Spleen (tissue), 7 donors: ENCODE measurements around the gene NEDD4L.

Experiments used
- POLR2A ChIP-seq, 3 donors: fragments of 450-650 bp; IDR thresholded peaks; one replicate each; pipeline ENCODE4 v1.5.1; 2017; ENCODE audit warnings: antibody characterized with exemption in 3 of 3, mild to moderate bottlenecking in 1 of 3
- POLR2AphosphoS5 ChIP-seq, 3 donors: sonication (generic); formaldehyde crosslinking; IDR thresholded peaks; one replicate each; pipeline ENCODE4 v1.5.1; 2017; ENCODE audit warnings: antibody characterized with exemption in 3 of 3
- TF ChIP-seq, protein P1 (sequence below), 11 experiments: fragments of 200-600 bp in 7 of 11; fragments of 450-650 bp in 4 of 11; sonication (generic) in 4 of 11; IDR thresholded peaks in 8 of 11; conservative IDR thresholded peaks in 3 of 11; 1 replicate in 7 of 11; 2 replicates in 4 of 11; pipeline versions ENCODE4 v1.4.0 to v1.8.0; 2016 to 2021; ENCODE audit warnings: antibody characterized with exemption in 11 of 11, inconsistent platforms in 4 of 11, mild to moderate bottlenecking in 1 of 11
- donor health status: DM: no; HTN: no; CAD: no; lungs with moderate emphysema.
- donor health status: DM: no; HTN: no; CAD: no.
- donor health status: DM: no; HTN: no; CAD: no.

DNA sequence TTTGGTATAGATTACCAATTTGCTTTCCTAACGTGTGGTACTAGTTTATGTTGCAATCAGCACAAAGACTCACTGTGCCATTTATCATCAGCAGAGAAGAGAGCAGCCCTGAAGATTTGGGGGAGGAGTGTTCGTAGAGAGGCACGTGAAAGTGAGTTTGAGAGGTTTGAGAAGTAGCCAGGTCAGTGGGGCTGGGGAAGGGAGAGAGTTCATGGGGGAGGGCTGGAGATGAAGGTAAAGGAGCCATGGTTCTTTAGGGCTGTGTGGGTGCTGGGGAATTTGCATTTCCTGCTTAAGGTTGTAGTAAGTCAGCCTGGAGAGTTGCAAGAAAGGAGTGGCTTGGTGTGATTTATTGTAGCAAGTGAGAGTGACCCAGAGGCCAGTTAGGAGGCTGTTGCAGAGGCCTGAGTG is 172.1 kb downstream of the NEDD4L start:
- TF ChIP-seq POLR2A (IDR thresholded peaks at IDR 0.05) (no peak), POLR2AphosphoS5 (IDR thresholded peaks at IDR 0.05) (no peak)
- TF ChIP-seq, protein P1, sequence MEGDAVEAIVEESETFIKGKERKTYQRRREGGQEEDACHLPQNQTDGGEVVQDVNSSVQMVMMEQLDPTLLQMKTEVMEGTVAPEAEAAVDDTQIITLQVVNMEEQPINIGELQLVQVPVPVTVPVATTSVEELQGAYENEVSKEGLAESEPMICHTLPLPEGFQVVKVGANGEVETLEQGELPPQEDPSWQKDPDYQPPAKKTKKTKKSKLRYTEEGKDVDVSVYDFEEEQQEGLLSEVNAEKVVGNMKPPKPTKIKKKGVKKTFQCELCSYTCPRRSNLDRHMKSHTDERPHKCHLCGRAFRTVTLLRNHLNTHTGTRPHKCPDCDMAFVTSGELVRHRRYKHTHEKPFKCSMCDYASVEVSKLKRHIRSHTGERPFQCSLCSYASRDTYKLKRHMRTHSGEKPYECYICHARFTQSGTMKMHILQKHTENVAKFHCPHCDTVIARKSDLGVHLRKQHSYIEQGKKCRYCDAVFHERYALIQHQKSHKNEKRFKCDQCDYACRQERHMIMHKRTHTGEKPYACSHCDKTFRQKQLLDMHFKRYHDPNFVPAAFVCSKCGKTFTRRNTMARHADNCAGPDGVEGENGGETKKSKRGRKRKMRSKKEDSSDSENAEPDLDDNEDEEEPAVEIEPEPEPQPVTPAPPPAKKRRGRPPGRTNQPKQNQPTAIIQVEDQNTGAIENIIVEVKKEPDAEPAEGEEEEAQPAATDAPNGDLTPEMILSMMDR (IDR thresholded peaks at IDR 0.05 in 8 of 11, conservative IDR thresholded peaks at IDR 0.05 in 3 of 11): no peak
